ENCODE results near the gene SRGAP1. TPM values are rescaled to one million over a fixed set of nuclear protein-coding genes. Genes with fewer than 3 reads are reported as not detected.

SRGAP1 gene
- total RNA-seq, 3 donors from 2014 or later (not counting 1 experiment from before 2014, with no cell fraction given), result 0.10 to 0.49 (median 0.16) TPM

DNA sequence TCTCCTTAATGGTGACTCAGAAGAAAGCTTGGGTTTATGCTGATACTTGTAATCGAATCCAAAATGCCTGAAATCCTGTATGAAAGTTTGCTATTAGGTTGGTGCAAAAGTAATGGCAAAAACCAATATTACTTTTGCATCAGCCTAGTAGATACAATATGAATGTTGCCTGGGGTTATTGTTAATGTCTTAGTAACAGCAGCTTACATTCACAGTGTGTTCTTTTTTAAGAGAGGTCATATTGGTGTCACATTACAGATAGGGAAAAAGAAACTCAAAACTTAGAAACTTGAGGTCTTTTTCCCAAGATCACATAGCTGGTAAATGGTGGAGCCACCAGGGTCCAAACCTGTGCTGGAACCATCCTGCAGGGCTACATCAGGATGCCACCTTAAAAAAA is 25.2 kb downstream of the SRGAP1 start:
- Histone ChIP-seq H3K36me3 (ENCODE audit: control insufficient read depth, insufficient read depth, low read length) (no peaks in the 10 kb centered on the region), H3K4me1 (ENCODE audit: control insufficient read depth, insufficient read depth, low read length) (no peaks in the 10 kb centered on the region), H3K27me3 (ENCODE audit: control insufficient read depth, insufficient read depth, low read length) (no peaks in the 10 kb centered on the region), H3K4me3 (ENCODE audit: low read length) (no peak overlapping the region), H3K9me3 (ENCODE audit: control insufficient read depth, insufficient read depth, low read length) (no peaks in the 10 kb centered on the region), H3K27ac (ENCODE audit: low read length) (no peak overlapping the region)
- no peaks in the 10 kb centered on the region for H3K36me3 Mint-ChIP-seq
- ATAC-seq, result no peak
- DNase-seq, result no peak
- WGBS (ENCODE audit: insufficient coverage), result 73% methylated on average over 1 of the region's 1 CpG
- no peaks in the 10 kb centered on the region for H3K9me3 Mint-ChIP-seq
- no peaks in the 10 kb centered on the region for H3K4me1 Mint-ChIP-seq
- no peak overlapping the region for H3K4me3 Mint-ChIP-seq
- H3K27ac Mint-ChIP-seq, result no peak overlapping the region
- intact Hi-C loops (cut with micrococcal nuclease), result no loop called here
- peaks cover 6 to 19% of the 10 kb centered on the region in 2 donors for H3K27me3 Mint-ChIP-seq (ENCODE audit: low read depth in 2 of 2)
- TF ChIP-seq, protein P1, sequence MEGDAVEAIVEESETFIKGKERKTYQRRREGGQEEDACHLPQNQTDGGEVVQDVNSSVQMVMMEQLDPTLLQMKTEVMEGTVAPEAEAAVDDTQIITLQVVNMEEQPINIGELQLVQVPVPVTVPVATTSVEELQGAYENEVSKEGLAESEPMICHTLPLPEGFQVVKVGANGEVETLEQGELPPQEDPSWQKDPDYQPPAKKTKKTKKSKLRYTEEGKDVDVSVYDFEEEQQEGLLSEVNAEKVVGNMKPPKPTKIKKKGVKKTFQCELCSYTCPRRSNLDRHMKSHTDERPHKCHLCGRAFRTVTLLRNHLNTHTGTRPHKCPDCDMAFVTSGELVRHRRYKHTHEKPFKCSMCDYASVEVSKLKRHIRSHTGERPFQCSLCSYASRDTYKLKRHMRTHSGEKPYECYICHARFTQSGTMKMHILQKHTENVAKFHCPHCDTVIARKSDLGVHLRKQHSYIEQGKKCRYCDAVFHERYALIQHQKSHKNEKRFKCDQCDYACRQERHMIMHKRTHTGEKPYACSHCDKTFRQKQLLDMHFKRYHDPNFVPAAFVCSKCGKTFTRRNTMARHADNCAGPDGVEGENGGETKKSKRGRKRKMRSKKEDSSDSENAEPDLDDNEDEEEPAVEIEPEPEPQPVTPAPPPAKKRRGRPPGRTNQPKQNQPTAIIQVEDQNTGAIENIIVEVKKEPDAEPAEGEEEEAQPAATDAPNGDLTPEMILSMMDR (IDR thresholded peaks at IDR 0.05), result no peak

DNA sequence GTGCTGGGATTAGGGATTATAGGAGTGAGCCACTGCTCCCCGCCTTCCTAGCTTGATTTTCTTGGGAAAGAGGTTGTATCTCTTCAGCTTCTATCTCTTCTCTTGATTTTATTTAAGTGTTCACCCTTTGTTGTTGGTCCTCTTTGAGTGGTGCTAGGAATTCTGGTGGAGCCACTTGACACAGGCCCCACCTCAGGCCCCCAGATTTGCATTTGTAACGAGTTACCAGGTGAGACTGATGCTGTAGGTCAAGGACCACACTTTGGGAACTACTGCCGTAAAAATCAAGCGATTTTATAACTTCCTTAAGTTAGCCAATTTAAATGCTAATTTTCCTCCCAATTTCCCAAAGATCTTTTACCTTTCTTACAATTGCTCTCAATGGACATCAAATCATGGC is 26.3 kb downstream of the SRGAP1 start:
- Histone ChIP-seq H3K9me3 (ENCODE audit: control insufficient read depth, insufficient read depth, low read length) (no peaks in the 10 kb centered on the region), H3K27ac (ENCODE audit: low read length) (no peak overlapping the region), H3K27me3 (ENCODE audit: control insufficient read depth, insufficient read depth, low read length) (no peaks in the 10 kb centered on the region), H3K36me3 (ENCODE audit: control insufficient read depth, insufficient read depth, low read length) (no peaks in the 10 kb centered on the region), H3K4me1 (ENCODE audit: control insufficient read depth, insufficient read depth, low read length) (no peaks in the 10 kb centered on the region), H3K4me3 (ENCODE audit: low read length) (no peak overlapping the region)
- intact Hi-C loops (cut with micrococcal nuclease), result no loop called here
- H3K4me3 Mint-ChIP-seq, result no peak overlapping the region
- H3K36me3 Mint-ChIP-seq, result no peaks in the 10 kb centered on the region
- H3K9me3 Mint-ChIP-seq, result no peaks in the 10 kb centered on the region
- WGBS (ENCODE audit: insufficient coverage), result 67% methylated on average over 3 of the region's 4 CpGs
- H3K4me1 Mint-ChIP-seq, result no peaks in the 10 kb centered on the region
- DNase-seq (no peak), ATAC-seq (no peak)
- TF ChIP-seq, protein P1 (IDR thresholded peaks at IDR 0.05), result no peak
- no peak overlapping the region for H3K27ac Mint-ChIP-seq
- peaks cover 6 to 19% of the 10 kb centered on the region in 2 donors for H3K27me3 Mint-ChIP-seq (ENCODE audit: low read depth in 2 of 2)

DNA sequence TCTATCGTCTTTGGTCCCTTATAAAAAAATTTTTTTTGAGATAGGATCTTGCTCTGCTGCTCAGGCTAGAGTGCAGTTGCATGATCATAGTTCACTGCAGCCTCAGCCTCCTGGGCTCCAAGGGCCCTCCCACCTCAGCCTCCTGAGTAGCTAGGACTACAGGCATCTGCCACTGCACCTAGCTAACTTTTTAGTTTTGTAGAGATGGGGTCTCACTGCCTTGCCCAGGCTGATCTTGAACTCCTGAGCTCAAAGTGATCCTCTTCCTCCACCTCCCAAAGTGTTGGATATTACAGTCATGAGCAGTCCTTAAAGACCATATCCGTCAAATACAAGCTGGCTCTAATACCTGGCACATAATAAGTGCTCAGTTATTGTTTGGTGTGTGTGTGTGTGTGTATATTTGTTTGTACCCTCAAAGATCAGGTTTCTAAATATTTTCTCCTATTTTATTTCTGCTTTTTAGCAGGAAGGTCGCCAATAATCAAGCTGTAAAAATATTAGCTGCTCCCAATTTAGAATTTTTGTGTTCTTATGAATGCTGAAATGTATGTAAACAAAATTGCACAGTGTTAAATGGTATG is 30.5 kb downstream of the SRGAP1 start:
- TF ChIP-seq, protein P1 (IDR thresholded peaks at IDR 0.05), result no peak

DNA sequence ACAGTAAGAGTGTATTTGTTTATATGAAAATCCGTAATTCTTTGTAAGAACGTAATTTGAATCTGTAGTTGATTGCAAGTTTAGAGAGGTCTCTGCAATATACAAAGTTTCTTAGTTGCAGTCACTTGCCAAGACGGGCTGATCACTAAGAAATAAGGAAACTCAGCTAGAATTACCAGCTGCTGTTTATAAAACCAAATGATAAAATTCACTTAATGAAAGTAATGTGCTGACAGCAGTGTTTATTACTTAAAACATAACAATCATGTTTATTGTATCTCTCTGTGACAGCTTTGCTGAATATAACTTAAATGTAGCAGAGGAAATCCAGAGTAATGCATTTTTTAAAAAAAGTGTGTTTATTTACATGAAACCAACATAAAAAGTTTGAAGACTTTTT is 31.2 kb downstream of the SRGAP1 start:
- DNase-seq (no peak), ATAC-seq (no peak)
- no peak overlapping the region for H3K27ac ChIP-seq (ENCODE audit: low read length)
- H3K4me1 ChIP-seq (ENCODE audit: control insufficient read depth, insufficient read depth, low read length), result no peaks in the 10 kb centered on the region
- intact Hi-C loops (cut with micrococcal nuclease), result no loop called here
- TF ChIP-seq, protein P1 (IDR thresholded peaks at IDR 0.05), result no peak
- H3K36me3 Mint-ChIP-seq, result no peaks in the 10 kb centered on the region
- H3K4me3 Mint-ChIP-seq, result no peak overlapping the region
- 96% methylated on average over 3 of the region's 3 CpGs for WGBS (ENCODE audit: insufficient coverage)
- no peak overlapping the region for H3K4me3 ChIP-seq (ENCODE audit: low read length)
- H3K4me1 Mint-ChIP-seq, result no peaks in the 10 kb centered on the region
- peaks cover 5 to 18% of the 10 kb centered on the region in 2 donors for H3K27me3 Mint-ChIP-seq (ENCODE audit: low read depth in 2 of 2)
- H3K27ac Mint-ChIP-seq, result no peak overlapping the region
- no peaks in the 10 kb centered on the region for H3K9me3 Mint-ChIP-seq
- no peaks in the 10 kb centered on the region for H3K27me3 ChIP-seq (ENCODE audit: control insufficient read depth, insufficient read depth, low read length)
- no peaks in the 10 kb centered on the region for H3K36me3 ChIP-seq (ENCODE audit: control insufficient read depth, insufficient read depth, low read length)
- no peaks in the 10 kb centered on the region for H3K9me3 ChIP-seq (ENCODE audit: control insufficient read depth, insufficient read depth, low read length)

More for the DNA sequence above, 30.5 kb downstream of the SRGAP1 start:
- Mint-ChIP-seq H3K27me3 (ENCODE audit: low read depth in 2 of 2) (peaks cover 6 to 14% of the 10 kb centered on the region in 2 donors), H3K36me3 (no peaks in the 10 kb centered on the region), H3K4me3 (no peak overlapping the region), H3K27ac (no peak overlapping the region), H3K9me3 (no peaks in the 10 kb centered on the region), H3K4me1 (no peaks in the 10 kb centered on the region)
- Histone ChIP-seq H3K4me3 (ENCODE audit: low read length) (no peak overlapping the region), H3K9me3 (ENCODE audit: control insufficient read depth, insufficient read depth, low read length) (no peaks in the 10 kb centered on the region), H3K36me3 (ENCODE audit: control insufficient read depth, insufficient read depth, low read length) (no peaks in the 10 kb centered on the region), H3K27me3 (ENCODE audit: control insufficient read depth, insufficient read depth, low read length) (no peaks in the 10 kb centered on the region), H3K4me1 (ENCODE audit: control insufficient read depth, insufficient read depth, low read length) (no peaks in the 10 kb centered on the region), H3K27ac (ENCODE audit: low read length) (no peak overlapping the region)
- intact Hi-C loops (cut with micrococcal nuclease), result no loop called here
- DNase-seq (no peak), ATAC-seq (no peak)
- 100% methylated on average over 1 of the region's 3 CpGs for WGBS (ENCODE audit: insufficient coverage)

All from natural killer cell (primary cell).